ENCODE results near the gene FAM53A.

DNA sequence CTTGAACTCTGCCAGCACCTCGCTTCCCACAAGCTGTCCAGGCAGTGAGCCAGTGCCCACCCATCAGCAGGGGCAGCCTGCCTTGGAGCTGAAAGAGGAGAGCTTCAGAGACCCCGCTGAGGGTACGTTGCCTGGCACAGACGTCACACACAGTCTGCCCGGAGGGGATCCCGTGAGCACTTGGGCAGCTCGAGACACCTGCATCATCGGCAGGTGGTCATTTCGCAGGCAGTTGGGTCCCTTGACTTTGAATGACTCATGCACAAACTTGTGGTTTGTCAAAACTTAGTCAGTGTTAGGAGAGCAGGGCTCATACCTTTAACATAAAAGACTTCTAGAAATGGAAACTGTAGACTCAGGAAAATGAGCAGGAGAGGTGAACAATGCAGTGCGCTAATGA, 47.1 kb upstream of the FAM53A start:
- TF ChIP-seq, protein P1, sequence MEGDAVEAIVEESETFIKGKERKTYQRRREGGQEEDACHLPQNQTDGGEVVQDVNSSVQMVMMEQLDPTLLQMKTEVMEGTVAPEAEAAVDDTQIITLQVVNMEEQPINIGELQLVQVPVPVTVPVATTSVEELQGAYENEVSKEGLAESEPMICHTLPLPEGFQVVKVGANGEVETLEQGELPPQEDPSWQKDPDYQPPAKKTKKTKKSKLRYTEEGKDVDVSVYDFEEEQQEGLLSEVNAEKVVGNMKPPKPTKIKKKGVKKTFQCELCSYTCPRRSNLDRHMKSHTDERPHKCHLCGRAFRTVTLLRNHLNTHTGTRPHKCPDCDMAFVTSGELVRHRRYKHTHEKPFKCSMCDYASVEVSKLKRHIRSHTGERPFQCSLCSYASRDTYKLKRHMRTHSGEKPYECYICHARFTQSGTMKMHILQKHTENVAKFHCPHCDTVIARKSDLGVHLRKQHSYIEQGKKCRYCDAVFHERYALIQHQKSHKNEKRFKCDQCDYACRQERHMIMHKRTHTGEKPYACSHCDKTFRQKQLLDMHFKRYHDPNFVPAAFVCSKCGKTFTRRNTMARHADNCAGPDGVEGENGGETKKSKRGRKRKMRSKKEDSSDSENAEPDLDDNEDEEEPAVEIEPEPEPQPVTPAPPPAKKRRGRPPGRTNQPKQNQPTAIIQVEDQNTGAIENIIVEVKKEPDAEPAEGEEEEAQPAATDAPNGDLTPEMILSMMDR (IDR thresholded peaks at IDR 0.05; ENCODE audit: poor library complexity), result no peak
- no peak for TF ChIP-seq EZH2 (IDR thresholded peaks at IDR 0.05; ENCODE audit: borderline replicate concordance)
